Measurements from ENCODE around the gene CUBN. TPM values are rescaled to one million over a fixed set of nuclear protein-coding genes. Genes with fewer than 3 reads are reported as not detected.
A peak's percentile ranks its signal among the peaks of the same experiment; 100 is the strongest.

The CUBN gene
- total and polyA plus RNA-seq, 10 of the 15 experiments (the other 5 are each of a cell fraction or from before 2014, with no cell fraction given): under 0.01 to 0.14 (median 0.02) TPM; not detected in 6

- BruUV-seq (replicated peaks): no TSS peak
- no peak for FAIRE-seq
Measured at GRCh38 chr10:16819026-16819425, 310.6 kb downstream of the CUBN start.

GRCh38 chr10:16817125-16818019 lies 312.2 kb downstream of the CUBN start, which contains the start of gene RSU1:
RSU1 (minus strand) TSS chr10:16817424; CDS start chr10:16817081, 343 bp downstream.
- DNase-seq (ENCODE audit: low read depth, low spot score) (peak; percentile 98), ATAC-seq (peak; percentile 97), FAIRE-seq (peak; percentile 99)
- no TSS peak for BruUV-seq (replicated peaks)
- Histone ChIP-seq H3K27ac (ENCODE audit: control insufficient read depth, insufficient read depth) (peak within 1 kb of the TSS; percentile 78), H3K4me3 (peak within 1 kb of the TSS; percentile 85), H3K9ac (ENCODE audit: control insufficient read depth, insufficient read depth, low read length) (peak within 1 kb of the TSS; percentile 83), H3K9me3 (replicated peaks; ENCODE audit: control insufficient read depth, insufficient read depth, low read length) (no peaks in the 10 kb centered on the region; the same call in 2 of the 3 replicates), H3K27me3 (replicated peaks in 1 of 2; ENCODE audit: control insufficient read depth in 2 of 2, insufficient read depth in 2 of 2, low read length in 1 of 2) (no peaks in the 10 kb centered on the region; a peak in 1 of 4 replicates), H3K36me3 (ENCODE audit: control insufficient read depth in 2 of 2, insufficient read depth in 2 of 2, low read length in 1 of 2) (no peaks in the 10 kb centered on the region), H3K4me2 (ENCODE audit: control insufficient read depth, insufficient read depth) (peak within 1 kb of the TSS; percentile 85), H2AFZ (ENCODE audit: control insufficient read depth, low read depth, low read length) (peak within 1 kb of the TSS; percentile 99), H3K79me2 (ENCODE audit: control insufficient read depth, insufficient read depth, low read length) (peaks cover 19% of the 10 kb centered on the region), H4K20me1 (ENCODE audit: control insufficient read depth, insufficient read depth) (no peaks in the 10 kb centered on the region; the same call in 1 of the 2 replicates), H3K4me1 (ENCODE audit: control insufficient read depth, insufficient read depth, low read length) (no peaks in the 10 kb centered on the region)
- intact Hi-C loops (cut with micrococcal nuclease; ENCODE audit: unreplicated experiment): loop anchor here (5.0 kb wide), 2 partner anchors 380 to 415 kb away; partner anchors contain the start of gene PTER
- ChIA-PET CTCF (interaction anchor here (0.7 to 1.5 kb wide), 7 partner anchors 8 to 270 kb away, joined by 3 to 12 read pairs (median 5); no protein-coding TSS in a partner anchor), POLR2A (interaction anchor here (0.8 to 1.4 kb wide), 6 partner anchors 8 to 412 kb away, joined by 3 to 5 read pairs (median 4); no protein-coding TSS in a partner anchor), RAD21 (ENCODE audit: unreplicated experiment) (interaction anchor here (0.6 to 1.5 kb wide), 10 partner anchors 8 to 956 kb away, joined by 3 to 6 read pairs (median 4); partner anchors contain the start of genes PTER and TRDMT1), SMC1A (ENCODE audit: uncharacterized antibody, unreplicated experiment) (interaction anchor here (0.6 to 2.8 kb wide), 9 partner anchors 9 to 440 kb away, joined by 3 to 11 read pairs (median 3); no protein-coding TSS in a partner anchor)
- WGBS (ENCODE audit: insufficient coverage, insufficient replicate concordance, low lambda C conversion rate, missing lambda C conversion rate): under 1% methylated on average over 65 of the region's 65 CpGs
- in situ Hi-C loops (cut with MboI): loop anchor here (25.0 kb wide), 1 partner anchor 1845 kb away; the partner anchor contains the start of genes ARL5B and NSUN6
- TF ChIP-seq ZBTB11 (CRISPR knock-in tag; IDR thresholded peaks at IDR 0.05) (no peak), NFYB (IDR thresholded peaks at IDR 0.05; ENCODE audit: insufficient read depth, low read depth, low read length) (peak; percentile 60; the same call in 1 of the 2 replicates), ZNF592 (IDR thresholded peaks at IDR 0.05) (no peak)

More at GRCh38 chr10:16819026-16819425, 310.6 kb downstream of the CUBN start:
- H3K27me3 ChIP-seq (replicated peaks in 1 of 2; ENCODE audit: control insufficient read depth in 2 of 2, insufficient read depth in 2 of 2, low read length in 1 of 2): no peaks in the 10 kb centered on the region; a peak in 1 of 4 replicates
- TF ChIP-seq ZNF207 (IDR thresholded peaks at IDR 0.05; ENCODE audit: borderline replicate concordance) (no peak), SMAD1 (IDR thresholded peaks at IDR 0.05; ENCODE audit: low read depth, partially characterized antibody) (no peak), CHD1 (IDR thresholded peaks at IDR 0.05; ENCODE audit: low read depth, low read length) (no peak)
- no peak overlapping the region for H3K4me3 ChIP-seq
- H3K27ac ChIP-seq (ENCODE audit: control insufficient read depth, insufficient read depth): no peak overlapping the region
- no peaks in the 10 kb centered on the region for H3K36me3 ChIP-seq (ENCODE audit: control insufficient read depth in 2 of 2, insufficient read depth in 2 of 2, low read length in 1 of 2)
- H3K4me2 ChIP-seq (ENCODE audit: control insufficient read depth, insufficient read depth): no peak overlapping the region
- ChIA-PET POLR2A (no interaction called here), CTCF (interaction anchor here (1.7 kb wide), 1 partner anchor 450 kb away, joined by 3 read pairs; no protein-coding TSS in a partner anchor), RAD21 (ENCODE audit: unreplicated experiment) (no interaction called here), SMC1A (ENCODE audit: uncharacterized antibody, unreplicated experiment) (no interaction called here)
- in situ Hi-C loops (cut with MboI) (loop anchor here (25.0 kb wide), 1 partner anchor 1843 kb away; the partner anchor contains the start of genes ARL5B and NSUN6), intact Hi-C loops (cut with micrococcal nuclease; ENCODE audit: unreplicated experiment) (loop anchor here (5.0 kb wide), 2 partner anchors 382 to 413 kb away; partner anchors contain the start of gene PTER)
- DNase-seq (ENCODE audit: low read depth, low spot score): no peak
- ATAC-seq: no peak
- H3K4me1 ChIP-seq (ENCODE audit: control insufficient read depth, insufficient read depth, low read length): no peaks in the 10 kb centered on the region
- H3K79me2 ChIP-seq (ENCODE audit: control insufficient read depth, insufficient read depth, low read length): peaks cover 19% of the 10 kb centered on the region
- H2AFZ ChIP-seq (ENCODE audit: control insufficient read depth, low read depth, low read length): no peak overlapping the region
- 53% methylated on average over 6 of the region's 6 CpGs for WGBS (ENCODE audit: insufficient coverage, insufficient replicate concordance, low lambda C conversion rate, missing lambda C conversion rate)
- no peak overlapping the region for H3K9ac ChIP-seq (ENCODE audit: control insufficient read depth, insufficient read depth, low read length)
- no peaks in the 10 kb centered on the region; the same call in 1 of the 2 replicates for H4K20me1 ChIP-seq (ENCODE audit: control insufficient read depth, insufficient read depth)
- peaks cover 4% of the 10 kb centered on the region; the same call in 2 of the 3 replicates for H3K9me3 ChIP-seq (replicated peaks; ENCODE audit: control insufficient read depth, insufficient read depth, low read length)

All from GM12878 (cell line).